GM23338 (cell line): ENCODE measurements around the gene NXF1. TPM values are rescaled to one million over a fixed set of nuclear protein-coding genes. Genes with fewer than 3 reads are reported as not detected.

Experiments used
- ATAC-seq: fragments of 200-7000 bp; cut with Tn5 transposase; 3 replicates; pipeline ENCODE4 v1.9.1; 2020
- DNase-seq: peaks from one replicate; pipeline ENCODE4 v3.0.0-alpha.2; 2015; ENCODE audit warnings: low spot score
- H2AFZ ChIP-seq: fragments of 200-600 bp; sonication (generic); 2 replicates; pipeline ENCODE4 v1.8.0; 2016; ENCODE audit warnings: antibody characterized with exemption, mild to moderate bottlenecking, moderate library complexity
- H3F3A ChIP-seq: fragments of 200-600 bp; sonication (generic); replicated peaks from 2 replicates; pipeline ENCODE4 v1.8.0; 2017; ENCODE audit warnings: antibody characterized with exemption, mixed run types, low read depth
- H3K27ac ChIP-seq: fragments of 200-600 bp; sonication (generic); 2 replicates; pipeline ENCODE4 v1.6.1; 2016; ENCODE audit warnings: low read depth
- H3K27me3 ChIP-seq: fragments of 200-600 bp; sonication (generic); 2 replicates; pipeline ENCODE4 v1.8.0; 2016; ENCODE audit warnings: mild to moderate bottlenecking, mixed run types, moderate library complexity; ENCODE audit not compliant: insufficient read depth
- H3K36me3 ChIP-seq: fragments of 200-600 bp; sonication (generic); 2 replicates; pipeline ENCODE4 v1.8.0; 2016; ENCODE audit warnings: mild to moderate bottlenecking; ENCODE audit not compliant: insufficient read depth
- H3K4me1 ChIP-seq: fragments of 200-600 bp; sonication (generic); 2 replicates; pipeline ENCODE4 v1.8.0; 2016; ENCODE audit warnings: mild to moderate bottlenecking, moderate library complexity; ENCODE audit not compliant: insufficient read depth
- H3K4me2 ChIP-seq: fragments of 200-600 bp; sonication (generic); 2 replicates; pipeline ENCODE4 v1.7.1; 2017; ENCODE audit warnings: mixed run types
- H3K4me3 ChIP-seq: fragments of 200-600 bp; sonication (generic); 2 replicates; pipeline ENCODE4 v1.6.1; 2016; ENCODE audit warnings: mixed run types
- H3K79me2 ChIP-seq: fragments of 200-600 bp; sonication (generic); replicated peaks from 2 replicates; pipeline ENCODE4 v1.8.0; 2017; ENCODE audit warnings: mild to moderate bottlenecking; ENCODE audit not compliant: insufficient read depth
- H3K9me2 ChIP-seq: fragments of 200-600 bp; sonication (generic); 2 replicates; pipeline ENCODE4 v1.8.0; 2017; ENCODE audit not compliant: insufficient read depth
- H4K20me1 ChIP-seq: fragments of 200-600 bp; sonication (generic); replicated peaks from 2 replicates; pipeline ENCODE4 v1.8.0; 2017; ENCODE audit warnings: mild to moderate bottlenecking; ENCODE audit not compliant: insufficient read depth
- H3K27ac Mint-ChIP-seq: 2 replicates; pipeline ENCODE4 v1.8.0; 2020; ENCODE audit warnings: inconsistent platforms, mild to moderate bottlenecking, moderate library complexity, mixed read lengths
- H3K27me3 Mint-ChIP-seq: 3 replicates; pipeline ENCODE4 v1.8.0; 2022; ENCODE audit warnings: low read depth, mild to moderate bottlenecking, moderate library complexity, mixed read lengths, inconsistent platforms; ENCODE audit not compliant: insufficient read depth, poor library complexity
- H3K36me3 Mint-ChIP-seq: 3 replicates; pipeline ENCODE4 v1.8.0; 2021; ENCODE audit warnings: low read depth, mild to moderate bottlenecking, inconsistent platforms, moderate library complexity, mixed read lengths
- H3K4me1 Mint-ChIP-seq: 3 replicates; pipeline ENCODE4 v1.8.0; 2020; ENCODE audit warnings: mild to moderate bottlenecking, inconsistent platforms, mixed read lengths
- H3K4me3 Mint-ChIP-seq: 3 replicates; pipeline ENCODE4 v1.8.0; 2021; ENCODE audit warnings: moderate library complexity, mild to moderate bottlenecking, inconsistent platforms, mixed read lengths
- H3K9me3 Mint-ChIP-seq: 3 replicates; pipeline ENCODE4 v1.8.0; 2020; ENCODE audit warnings: moderate library complexity, mild to moderate bottlenecking, inconsistent platforms, mixed read lengths
- CREB1 ChIP-seq: fragments of 250-450 bp; sonication (Bioruptor Pico); IDR thresholded peaks from 2 replicates; pipeline ENCODE4 v1.5.0; 2020; ENCODE audit warnings: low read depth, mild to moderate bottlenecking, moderate library complexity
- EZH2phosphoT487 ChIP-seq: fragments of 200-600 bp; sonication (generic); IDR thresholded peaks from one replicate; pipeline ENCODE4 v1.8.1; 2018; ENCODE audit warnings: antibody characterized with exemption; ENCODE audit not compliant: unreplicated experiment
- JUNB ChIP-seq: IDR thresholded peaks from one replicate; pipeline ENCODE4 v1.6.1; 2016; ENCODE audit warnings: antibody characterized with exemption; ENCODE audit not compliant: unreplicated experiment
- NANOG ChIP-seq: IDR thresholded peaks from 2 replicates; pipeline ENCODE4 v1.6.1; 2016; ENCODE audit warnings: antibody characterized with exemption, borderline replicate concordance
- POLR2AphosphoS5 ChIP-seq: IDR thresholded peaks from 2 replicates; pipeline ENCODE4 v1.6.1; 2016; ENCODE audit warnings: antibody characterized with exemption, low read depth
- ZNF114 ChIP-seq: fragments of 250-450 bp; sonication (Bioruptor Pico); IDR thresholded peaks from 2 replicates; pipeline ENCODE4 v1.5.0; 2020; ENCODE audit warnings: mild to moderate bottlenecking, moderate library complexity
- ZNF331 ChIP-seq: fragments of 250-450 bp; sonication (Bioruptor Pico); IDR thresholded peaks from 2 replicates; pipeline ENCODE4 v1.5.0; 2020; ENCODE audit warnings: low read depth, mild to moderate bottlenecking, moderate library complexity
- polyA plus RNA-seq: library from polyadenylated mRNA; unstranded; fragments of >200 nt; fragmentation: Nextera tagmentation; extraction: Ambion mirVana; gene quantifications from 2 replicates; pipeline ENCODE4 v1.2.1, GENCODE V29; 2016
- total RNA-seq: library from RNA; depleted of rRNA; stranded (reverse); fragments of >200 nt; shearing (Covaris generic); gene quantifications from 2 replicates; pipeline ENCODE4 v1.2.3, GENCODE V29; 2014
- TF ChIP-seq, protein P1 (sequence below), 2 experiments: fragments of 200-600 bp in 1 of 2; sonication (generic) in 1 of 2; conservative IDR thresholded peaks; 2 replicates each; pipeline versions ENCODE4 v1.5.1 to v1.6.1; 2016 to 2017; ENCODE audit warnings: antibody characterized with exemption in 2 of 2, low read depth in 2 of 2, mild to moderate bottlenecking in 2 of 2, moderate library complexity in 1 of 2
- TF ChIP-seq, protein P2 (sequence below): IDR thresholded peaks from 2 replicates; pipeline ENCODE4 v1.6.1; 2016; ENCODE audit warnings: antibody characterized with exemption

The NXF1 gene
- total and polyA plus RNA-seq, 2 experiments from 2014 or later, result 31.7 to 31.8 TPM

DNA sequence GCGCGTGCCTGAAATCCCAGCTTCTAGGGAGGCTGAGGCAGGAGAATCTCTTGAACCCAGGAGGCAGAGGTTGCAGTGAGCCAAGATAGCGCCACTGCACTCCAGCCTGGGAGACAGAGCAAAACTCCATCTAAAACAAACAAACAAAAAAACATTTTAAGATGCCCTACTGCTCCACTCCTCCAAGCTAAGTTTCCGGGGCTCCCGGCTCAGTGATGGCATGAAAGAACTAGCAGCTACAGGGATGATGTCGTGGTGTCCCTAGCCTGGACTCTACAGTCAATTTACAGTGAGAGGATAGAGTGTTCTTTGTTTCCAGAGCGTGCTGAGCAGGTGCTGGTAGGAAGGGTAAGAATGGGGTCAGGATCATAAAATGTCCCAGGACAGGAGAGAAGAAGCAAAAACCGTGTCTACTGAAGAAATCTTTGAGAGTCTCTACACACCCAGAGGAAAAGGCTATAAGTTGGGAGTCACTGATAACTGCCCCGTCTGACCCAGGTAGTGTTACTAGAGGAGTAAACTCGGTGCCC lies 50.1 kb downstream of the NXF1 start:
- DNase-seq (no peak), ATAC-seq (no peak)
- TF ChIP-seq, protein P1, sequence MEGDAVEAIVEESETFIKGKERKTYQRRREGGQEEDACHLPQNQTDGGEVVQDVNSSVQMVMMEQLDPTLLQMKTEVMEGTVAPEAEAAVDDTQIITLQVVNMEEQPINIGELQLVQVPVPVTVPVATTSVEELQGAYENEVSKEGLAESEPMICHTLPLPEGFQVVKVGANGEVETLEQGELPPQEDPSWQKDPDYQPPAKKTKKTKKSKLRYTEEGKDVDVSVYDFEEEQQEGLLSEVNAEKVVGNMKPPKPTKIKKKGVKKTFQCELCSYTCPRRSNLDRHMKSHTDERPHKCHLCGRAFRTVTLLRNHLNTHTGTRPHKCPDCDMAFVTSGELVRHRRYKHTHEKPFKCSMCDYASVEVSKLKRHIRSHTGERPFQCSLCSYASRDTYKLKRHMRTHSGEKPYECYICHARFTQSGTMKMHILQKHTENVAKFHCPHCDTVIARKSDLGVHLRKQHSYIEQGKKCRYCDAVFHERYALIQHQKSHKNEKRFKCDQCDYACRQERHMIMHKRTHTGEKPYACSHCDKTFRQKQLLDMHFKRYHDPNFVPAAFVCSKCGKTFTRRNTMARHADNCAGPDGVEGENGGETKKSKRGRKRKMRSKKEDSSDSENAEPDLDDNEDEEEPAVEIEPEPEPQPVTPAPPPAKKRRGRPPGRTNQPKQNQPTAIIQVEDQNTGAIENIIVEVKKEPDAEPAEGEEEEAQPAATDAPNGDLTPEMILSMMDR (conservative IDR thresholded peaks at IDR 0.05; ENCODE audit: low read depth in 2 of 2), result no peak
- H3K36me3 Mint-ChIP-seq, result peaks cover 57% of the 10 kb centered on the region
- Histone ChIP-seq H3K27me3 (no peaks in the 10 kb centered on the region), H3K27ac (peak overlapping the region; percentile 33), H3K4me1 (peaks cover 36% of the 10 kb centered on the region), H3F3A (peaks cover 39% of the 10 kb centered on the region), H3K79me2 (peaks cover 63% of the 10 kb centered on the region), H4K20me1 (peaks cover 29% of the 10 kb centered on the region), H3K4me2 (peak overlapping the region; percentile 49), H2AFZ (no peak overlapping the region), H3K9me2 (no peaks in the 10 kb centered on the region), H3K4me3 (peak overlapping the region; percentile 40), H3K36me3 (peaks cover 33% of the 10 kb centered on the region)
- peaks cover 15% of the 10 kb centered on the region for H3K27me3 Mint-ChIP-seq
- peaks cover 26% of the 10 kb centered on the region for H3K4me1 Mint-ChIP-seq
- H3K4me3 Mint-ChIP-seq, result peak overlapping the region; percentile 98
- H3K27ac Mint-ChIP-seq, result peak overlapping the region; percentile 31; the same call in 1 of the 2 replicates
- H3K9me3 Mint-ChIP-seq, result peaks cover 2% of the 10 kb centered on the region; the same call in 1 of the 3 replicates

DNA sequence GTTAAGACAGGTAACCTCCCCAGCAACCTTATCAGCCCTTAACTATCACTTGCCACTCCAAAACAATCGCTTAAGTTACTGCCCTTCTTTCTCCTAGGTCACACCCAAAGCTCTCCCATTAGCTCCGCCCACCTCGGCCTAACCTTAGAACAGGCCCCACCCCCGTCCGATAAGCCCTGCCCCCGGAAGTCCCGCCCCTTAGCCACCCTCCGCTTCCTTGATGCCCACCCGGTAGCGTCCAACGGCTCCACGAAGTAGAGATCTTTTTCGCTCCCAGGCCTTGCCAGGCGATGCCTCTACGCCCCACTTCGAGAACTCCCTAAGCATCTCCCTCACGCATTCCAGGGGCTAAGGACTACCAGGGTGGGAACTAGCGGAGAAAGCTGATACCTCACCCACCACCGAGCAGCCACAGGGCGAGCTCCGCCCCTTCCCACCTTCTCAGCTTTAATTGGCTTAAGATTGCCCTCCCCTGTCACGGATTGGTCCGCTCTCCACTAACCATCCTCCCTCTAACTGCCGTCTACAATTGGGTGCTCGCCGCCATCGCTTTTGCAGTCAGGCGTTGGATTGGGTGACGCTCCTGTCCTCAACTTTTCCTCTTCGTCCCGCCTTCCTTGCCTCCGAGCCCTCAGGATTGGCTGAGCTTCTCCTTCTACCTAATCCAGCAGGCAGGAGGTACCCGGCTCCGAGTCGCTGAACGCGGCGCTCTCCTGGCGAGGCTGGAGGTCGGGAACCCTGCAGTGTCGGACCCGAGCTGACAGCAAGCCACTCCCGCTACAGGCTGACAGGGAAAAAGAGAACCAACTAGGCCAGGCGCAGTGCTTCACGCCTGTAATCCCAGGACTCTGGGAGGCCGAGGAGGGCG lies 51.3 kb downstream of the NXF1 start, which contains the start of gene ZBTB3:
Gene ZBTB3, minus strand, starts transcription at position 425 of the 868 bp plus-strand sequence. CDS start 496 bp downstream, outside the sequence.
- H3K4me1 Mint-ChIP-seq, result peaks cover 25% of the 10 kb centered on the region
- H4K20me1 ChIP-seq, result peaks cover 39% of the 10 kb centered on the region
- H3K27ac ChIP-seq, result peak within 1 kb of the TSS; percentile 86
- H2AFZ ChIP-seq, result no peak within 1 kb of the TSS
- peaks cover 68% of the 10 kb centered on the region for H3K36me3 Mint-ChIP-seq
- peak within 1 kb of the TSS; percentile 98 for H3K4me3 Mint-ChIP-seq
- peaks cover 42% of the 10 kb centered on the region for H3F3A ChIP-seq
- H3K4me1 ChIP-seq, result peaks cover 30% of the 10 kb centered on the region
- H3K4me3 ChIP-seq, result peak within 1 kb of the TSS; percentile 69
- H3K9me2 ChIP-seq, result no peaks in the 10 kb centered on the region
- peak; percentile 91 for ATAC-seq
- H3K36me3 ChIP-seq, result peaks cover 40% of the 10 kb centered on the region
- peaks cover 2% of the 10 kb centered on the region; the same call in 1 of the 3 replicates for H3K9me3 Mint-ChIP-seq
- DNase-seq, result peak; percentile 100
- peaks cover 19% of the 10 kb centered on the region for H3K27me3 Mint-ChIP-seq
- H3K4me2 ChIP-seq, result peak within 1 kb of the TSS; percentile 71
- H3K27ac Mint-ChIP-seq, result peak within 1 kb of the TSS; percentile 97
- peaks cover 75% of the 10 kb centered on the region for H3K79me2 ChIP-seq
- H3K27me3 ChIP-seq, result no peaks in the 10 kb centered on the region
- TF ChIP-seq JUNB, result no peak
- peak; percentile 93 for TF ChIP-seq POLR2AphosphoS5
- TF ChIP-seq ZNF114, result no peak
- no peak for TF ChIP-seq NANOG
- TF ChIP-seq, protein P2, sequence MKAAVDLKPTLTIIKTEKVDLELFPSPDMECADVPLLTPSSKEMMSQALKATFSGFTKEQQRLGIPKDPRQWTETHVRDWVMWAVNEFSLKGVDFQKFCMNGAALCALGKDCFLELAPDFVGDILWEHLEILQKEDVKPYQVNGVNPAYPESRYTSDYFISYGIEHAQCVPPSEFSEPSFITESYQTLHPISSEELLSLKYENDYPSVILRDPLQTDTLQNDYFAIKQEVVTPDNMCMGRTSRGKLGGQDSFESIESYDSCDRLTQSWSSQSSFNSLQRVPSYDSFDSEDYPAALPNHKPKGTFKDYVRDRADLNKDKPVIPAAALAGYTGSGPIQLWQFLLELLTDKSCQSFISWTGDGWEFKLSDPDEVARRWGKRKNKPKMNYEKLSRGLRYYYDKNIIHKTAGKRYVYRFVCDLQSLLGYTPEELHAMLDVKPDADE, result peak; percentile 52
- no peak for TF ChIP-seq ZNF331 (CRISPR knock-in tag)
- TF ChIP-seq EZH2phosphoT487, result no peak
- TF ChIP-seq, protein P1 (conservative IDR thresholded peaks at IDR 0.05; ENCODE audit: low read depth in 2 of 2), result no peak
- peak; percentile 46; the same call in 1 of the 2 replicates for TF ChIP-seq CREB1 (CRISPR knock-in tag)
